Peyer's patch (tissue), 4 donors: Measurements from ENCODE around the gene PSMD8.

Experiments used
- CTCF ChIP-seq, 6 experiments: fragments of 450-650 bp in 4 of 6; fragments of 200-600 bp in 2 of 6; sonication (generic) in 1 of 6; IDR thresholded peaks; one replicate each; pipeline ENCODE4 v1.5.1; 2017 to 2019; ENCODE audit warnings: antibody characterized with exemption in 6 of 6, mild to moderate bottlenecking in 3 of 6, moderate library complexity in 1 of 6
- POLR2A ChIP-seq, 2 donors: fragments of 450-650 bp; IDR thresholded peaks; one replicate each; pipeline ENCODE4 v1.5.1; 2017; ENCODE audit warnings: antibody characterized with exemption in 2 of 2, mild to moderate bottlenecking in 2 of 2, moderate library complexity in 2 of 2

GRCh38 chr19:38367041-38367440 is 7.3 kb upstream of the PSMD8 start:
- TF ChIP-seq CTCF (IDR thresholded peaks at IDR 0.05) (no peak), POLR2A (IDR thresholded peaks at IDR 0.05) (no peak)
